HFF-Myc (cell line): ENCODE results near the gene ZNF784.

Experiments used
- DNase-seq: peaks from one replicate; pipeline ENCODE4 v3.0.0-alpha.2; 2011; ENCODE audit warnings: low read depth; ENCODE audit errors: extremely low read depth
- H3K4me3 ChIP-seq: replicated peaks from 2 replicates; pipeline ENCODE4 v1.5.1; 2011; ENCODE audit warnings: low read depth, mild to moderate bottlenecking, control low read depth, low read length
- TF ChIP-seq, protein P1 (sequence below): IDR thresholded peaks from 2 replicates; pipeline ENCODE4 v1.5.1; 2012; ENCODE audit warnings: mild to moderate bottlenecking, low read depth, low read length, control low read depth; ENCODE audit errors: missing control alignments

The ZNF784 gene

DNA sequence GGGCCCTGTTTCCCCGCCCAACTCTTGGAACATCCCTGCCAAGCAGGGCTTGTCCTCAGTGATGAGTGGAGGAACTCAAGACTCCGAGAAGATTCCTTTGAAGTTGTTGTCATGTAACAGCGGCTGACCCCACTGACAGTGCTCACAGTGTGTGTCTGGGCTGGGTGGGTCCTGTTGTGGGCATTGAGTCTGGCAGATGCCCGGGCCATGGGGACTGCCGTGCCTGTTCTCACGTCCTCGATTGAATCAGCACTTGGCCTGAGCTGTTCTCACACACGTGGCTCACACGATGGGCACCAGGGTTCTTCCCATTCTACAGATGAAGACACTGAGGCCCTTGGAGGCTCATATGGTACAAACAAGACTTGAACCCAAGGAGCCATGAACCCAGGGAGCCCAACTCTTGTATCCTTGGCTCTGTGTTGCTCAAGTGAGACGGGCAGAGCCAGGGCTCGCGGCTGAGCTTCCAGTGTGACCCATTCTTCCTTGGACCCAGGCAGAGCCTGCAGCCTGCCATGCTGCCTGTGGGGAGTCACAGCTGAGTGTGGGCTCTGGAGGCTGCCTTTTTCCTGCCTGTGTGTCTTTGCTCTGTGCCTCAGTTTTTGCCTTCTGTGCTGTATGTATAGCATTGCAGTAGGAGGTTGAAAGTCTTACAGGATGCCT lies 42.1 kb upstream of the ZNF784 start:
- no peak for DNase-seq
- TF ChIP-seq, protein P1, sequence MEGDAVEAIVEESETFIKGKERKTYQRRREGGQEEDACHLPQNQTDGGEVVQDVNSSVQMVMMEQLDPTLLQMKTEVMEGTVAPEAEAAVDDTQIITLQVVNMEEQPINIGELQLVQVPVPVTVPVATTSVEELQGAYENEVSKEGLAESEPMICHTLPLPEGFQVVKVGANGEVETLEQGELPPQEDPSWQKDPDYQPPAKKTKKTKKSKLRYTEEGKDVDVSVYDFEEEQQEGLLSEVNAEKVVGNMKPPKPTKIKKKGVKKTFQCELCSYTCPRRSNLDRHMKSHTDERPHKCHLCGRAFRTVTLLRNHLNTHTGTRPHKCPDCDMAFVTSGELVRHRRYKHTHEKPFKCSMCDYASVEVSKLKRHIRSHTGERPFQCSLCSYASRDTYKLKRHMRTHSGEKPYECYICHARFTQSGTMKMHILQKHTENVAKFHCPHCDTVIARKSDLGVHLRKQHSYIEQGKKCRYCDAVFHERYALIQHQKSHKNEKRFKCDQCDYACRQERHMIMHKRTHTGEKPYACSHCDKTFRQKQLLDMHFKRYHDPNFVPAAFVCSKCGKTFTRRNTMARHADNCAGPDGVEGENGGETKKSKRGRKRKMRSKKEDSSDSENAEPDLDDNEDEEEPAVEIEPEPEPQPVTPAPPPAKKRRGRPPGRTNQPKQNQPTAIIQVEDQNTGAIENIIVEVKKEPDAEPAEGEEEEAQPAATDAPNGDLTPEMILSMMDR, result no peak

DNA sequence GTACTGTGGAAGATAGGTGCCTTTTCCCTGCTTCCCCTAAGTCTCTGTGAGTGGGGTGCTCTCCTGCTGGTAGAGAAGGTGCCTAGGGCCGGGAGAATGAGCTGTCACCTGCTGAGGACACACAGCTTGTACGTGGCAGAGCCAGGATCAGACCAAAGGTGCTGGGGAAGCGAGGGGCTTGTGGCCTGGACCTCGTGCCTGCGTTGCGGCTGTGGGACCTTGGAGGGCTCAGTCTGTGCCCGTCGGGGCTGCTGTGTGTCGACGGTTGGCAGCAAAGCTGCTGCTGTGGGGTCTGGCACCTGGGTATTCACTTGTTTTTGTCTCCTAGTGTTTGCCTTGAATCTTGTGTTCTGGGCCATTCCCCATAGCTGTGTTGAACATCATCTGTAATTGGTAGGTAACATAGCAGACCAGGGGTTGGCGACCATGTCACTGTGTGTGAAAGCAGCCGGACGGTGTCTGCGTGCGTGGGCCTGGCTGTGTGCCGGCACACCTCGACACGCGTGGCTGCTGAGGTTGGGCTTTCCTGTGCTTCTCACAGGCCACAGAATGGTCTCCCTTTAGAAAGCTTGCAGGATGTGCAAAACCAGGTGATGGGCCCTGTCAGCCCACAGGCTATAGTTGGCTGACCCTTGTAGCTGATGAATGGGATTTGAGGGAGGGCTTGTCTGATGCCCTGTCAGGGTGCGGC lies 39.6 kb upstream of the ZNF784 start:
- TF ChIP-seq, protein P1, result no peak
- no peak overlapping the region for H3K4me3 ChIP-seq
- no peak for DNase-seq

More for the DNA sequence above, 42.1 kb upstream of the ZNF784 start:
- no peak overlapping the region for H3K4me3 ChIP-seq

DNA sequence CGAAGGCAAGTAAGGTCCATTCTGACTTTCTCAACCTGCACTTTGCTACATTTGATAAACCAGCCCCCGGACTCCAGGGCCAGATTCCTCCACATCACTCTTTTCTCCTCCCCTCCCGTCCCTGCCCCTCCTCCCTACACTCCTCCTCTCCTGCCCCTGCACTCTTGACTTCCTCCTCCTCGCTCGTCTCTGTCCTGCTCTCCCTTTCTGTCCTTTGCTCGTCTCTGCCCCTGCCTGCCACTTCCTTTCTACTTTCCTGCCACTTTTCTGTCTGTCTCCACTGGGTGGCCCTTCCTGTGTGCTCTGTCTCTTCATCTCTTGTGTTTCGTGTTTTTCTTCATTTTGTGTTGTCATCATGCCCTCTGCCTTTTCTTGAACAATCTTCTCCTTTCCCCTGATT lies 37.5 kb upstream of the ZNF784 start:
- no peak overlapping the region for H3K4me3 ChIP-seq
- DNase-seq, result no peak
- TF ChIP-seq, protein P1, result no peak

DNA sequence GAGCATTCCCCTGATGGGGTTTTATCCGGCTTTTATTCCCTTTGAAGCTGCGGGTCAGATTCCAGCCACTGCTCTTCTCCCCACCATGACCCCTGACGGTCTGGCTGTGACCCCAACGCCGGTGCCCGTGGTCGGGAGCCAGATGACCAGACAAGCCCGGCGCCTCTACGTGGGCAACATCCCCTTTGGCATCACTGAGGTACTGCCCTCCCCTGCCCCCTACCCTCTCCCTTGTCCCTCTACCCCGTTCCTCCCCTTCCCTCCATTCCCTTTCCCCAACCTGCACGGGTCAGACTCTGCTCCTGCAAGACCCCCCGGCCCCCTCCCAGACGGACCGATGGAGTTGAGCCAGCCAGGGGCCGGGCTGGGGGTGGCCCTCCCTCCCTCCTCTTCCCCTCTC lies 36.6 kb upstream of the ZNF784 start:
- H3K4me3 ChIP-seq, result no peak overlapping the region
- DNase-seq, result no peak
- TF ChIP-seq, protein P1, result no peak

DNA sequence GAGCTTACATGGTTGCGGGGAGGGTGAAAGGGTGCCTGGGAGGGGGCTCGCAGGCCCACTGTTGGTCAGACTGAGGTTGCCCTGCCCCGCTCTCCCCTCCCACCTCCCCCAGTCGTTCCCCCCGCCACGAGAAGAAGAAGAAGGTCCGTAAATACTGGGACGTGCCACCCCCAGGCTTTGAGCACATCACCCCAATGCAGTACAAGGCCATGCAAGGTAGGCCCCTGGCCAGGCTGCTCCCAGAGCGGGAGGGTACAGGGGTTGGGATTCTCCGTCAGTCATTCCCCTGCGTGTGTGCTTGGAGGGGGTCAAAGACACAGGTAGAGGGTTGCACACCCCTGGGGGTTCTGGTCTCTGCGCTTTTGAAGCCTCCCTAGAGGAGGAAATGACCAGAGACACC lies 36.0 kb upstream of the ZNF784 start:
- H3K4me3 ChIP-seq, result no peak overlapping the region
- TF ChIP-seq, protein P1, result no peak
- DNase-seq, result no peak

DNA sequence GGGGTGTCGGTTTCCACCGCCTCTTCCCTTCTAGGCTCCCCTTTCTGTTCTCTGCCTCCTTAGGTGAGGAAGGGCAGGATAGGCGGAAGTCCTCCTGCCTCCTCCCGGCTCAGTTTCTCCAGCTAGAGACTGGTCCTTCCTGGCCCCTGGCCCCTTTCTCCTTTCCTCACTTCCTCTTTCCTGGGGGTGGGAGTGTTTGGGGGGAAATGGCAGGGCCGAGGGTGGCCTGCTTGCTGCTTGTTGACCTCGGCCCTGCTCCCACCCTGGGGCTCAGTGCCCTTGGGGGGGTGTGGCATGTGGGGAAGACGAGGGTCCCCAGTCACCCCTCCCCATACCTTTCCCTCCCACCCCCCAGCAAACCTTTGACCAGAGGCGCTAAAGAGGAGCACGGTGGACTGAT lies 35.5 kb upstream of the ZNF784 start:
- no peak for DNase-seq
- no peak overlapping the region for H3K4me3 ChIP-seq
- TF ChIP-seq, protein P1, result no peak
